Tibial artery (tissue), 4 donors: ENCODE measurements around the gene CNTNAP2.

Experiments used
- DNase-seq, 2 donors: peaks; one replicate each; pipeline ENCODE4 v3.0.0-alpha.2; 2019
- H3K27ac ChIP-seq, 2 donors: fragments of 200-600 bp; sonication (generic) in 1 of 2; 1 replicate in 1 of 2; 2 replicates in 1 of 2; pipeline ENCODE4 v1.5.1; 2018 to 2019; ENCODE audit warnings: mild to moderate bottlenecking in 1 of 2
- H3K27me3 ChIP-seq, 2 donors: fragments of 200-600 bp; sonication (generic) in 1 of 2; one replicate each; pipeline versions ENCODE4 v1.5.1 to v1.6.0; 2016 to 2019
- H3K36me3 ChIP-seq, 3 donors: fragments of 200-600 bp; sonication (generic) in 2 of 3; one replicate each; pipeline ENCODE4 v1.5.1; 2016 to 2019; ENCODE audit warnings: mild to moderate bottlenecking in 2 of 3
- H3K4me1 ChIP-seq, 4 donors: fragments of 200-600 bp; sonication (generic) in 2 of 4; 1 replicate in 3 of 4; 2 replicates in 1 of 4; pipeline ENCODE4 v1.5.1; 2016 to 2019
- H3K4me3 ChIP-seq, 2 donors: fragments of 200-600 bp; sonication (generic) in 1 of 2; 1 replicate in 1 of 2; 2 replicates in 1 of 2; pipeline ENCODE4 v1.5.1; 2018 to 2019; ENCODE audit warnings: mild to moderate bottlenecking in 2 of 2
- H3K9me3 ChIP-seq, 3 donors: fragments of 200-600 bp; sonication (generic) in 1 of 3; one replicate each; pipeline ENCODE4 v1.5.1; 2016 to 2019
- CTCF ChIP-seq, 2 experiments: fragments of 200-600 bp in 1 of 2; fragments of 450-650 bp in 1 of 2; IDR thresholded peaks; one replicate each; pipeline ENCODE4 v1.5.1; 2017 to 2019; ENCODE audit warnings: antibody characterized with exemption in 2 of 2, mild to moderate bottlenecking in 1 of 2, moderate library complexity in 1 of 2
- intact Hi-C: fragments of 100-400 bp; cut with DNase I; formaldehyde crosslinking; loops from one replicate; pipeline ENCODE4 v1.15.0; 2023; ENCODE audit warnings: low total_unique reads

Gene CNTNAP2

GRCh38 chr7:147406521-147407135, 1290.0 kb downstream of the CNTNAP2 start:
- no peak overlapping the region for H3K4me3 ChIP-seq
- no peaks in the 10 kb centered on the region for H3K4me1 ChIP-seq
- TF ChIP-seq CTCF (IDR thresholded peaks at IDR 0.05) = no peak
- no peaks in the 10 kb centered on the region for H3K36me3 ChIP-seq
- DNase-seq = no peak
- no peak overlapping the region for H3K27ac ChIP-seq
- intact Hi-C loops = no loop called here
- no peaks in the 10 kb centered on the region for H3K27me3 ChIP-seq
- no peaks in the 10 kb centered on the region for H3K9me3 ChIP-seq

- Histone ChIP-seq H3K27me3 (no peaks in the 10 kb centered on the region), H3K36me3 (no peaks in the 10 kb centered on the region), H3K27ac (no peak overlapping the region), H3K4me1 (peaks cover 0 to 18% (median 0%) of the 10 kb centered on the region in 4 donors), H3K9me3 (no peaks in the 10 kb centered on the region), H3K4me3 (no peak overlapping the region)
- intact Hi-C loops = no loop called here
- TF ChIP-seq CTCF (IDR thresholded peaks at IDR 0.05) = no peak
- DNase-seq = no peak
Measured at GRCh38 chr7:147411096-147411495, 1294.5 kb downstream of the CNTNAP2 start.

GRCh38 chr7:147412109-147412508, 1295.5 kb downstream of the CNTNAP2 start:
- intact Hi-C loops = no loop called here
- no peak for TF ChIP-seq CTCF (IDR thresholded peaks at IDR 0.05)
- peaks cover 0 to 18% (median 0%) of the 10 kb centered on the region in 4 donors for H3K4me1 ChIP-seq
- no peak for DNase-seq
- no peaks in the 10 kb centered on the region for H3K9me3 ChIP-seq
- H3K27me3 ChIP-seq = no peaks in the 10 kb centered on the region
- H3K4me3 ChIP-seq = no peak overlapping the region
- no peak overlapping the region for H3K27ac ChIP-seq
- no peaks in the 10 kb centered on the region for H3K36me3 ChIP-seq

GRCh38 chr7:147412782-147413556, 1296.4 kb downstream of the CNTNAP2 start:
- Histone ChIP-seq H3K4me1 (peaks cover 0 to 18% (median 0%) of the 10 kb centered on the region in 4 donors), H3K9me3 (no peaks in the 10 kb centered on the region), H3K4me3 (no peak overlapping the region), H3K36me3 (no peaks in the 10 kb centered on the region), H3K27ac (no peak overlapping the region), H3K27me3 (no peaks in the 10 kb centered on the region)
- no peak for DNase-seq
- intact Hi-C loops = no loop called here
- no peak for TF ChIP-seq CTCF (IDR thresholded peaks at IDR 0.05)

- no peak for TF ChIP-seq CTCF (IDR thresholded peaks at IDR 0.05)
- H3K4me1 ChIP-seq = peaks cover 0 to 18% (median 0%) of the 10 kb centered on the region in 4 donors
- H3K9me3 ChIP-seq = no peaks in the 10 kb centered on the region
- intact Hi-C loops = no loop called here
- H3K36me3 ChIP-seq = no peaks in the 10 kb centered on the region
- no peak for DNase-seq
- H3K27ac ChIP-seq = no peak overlapping the region
- no peak overlapping the region for H3K4me3 ChIP-seq
- H3K27me3 ChIP-seq = no peaks in the 10 kb centered on the region
Measured at GRCh38 chr7:147413557-147413870, 1296.9 kb downstream of the CNTNAP2 start.
